ENCODE results near the gene TMEM204. TPM values are rescaled to one million over a fixed set of nuclear protein-coding genes. Genes with fewer than 3 reads are reported as not detected.
A peak's percentile ranks its signal among the peaks of the same experiment; 100 is the strongest.

The TMEM204 gene
- polyA plus RNA-seq, 3 donors: 0.09 to 1.5 (median 1.3) TPM

- H3K27ac Mint-ChIP-seq: no peak overlapping the region
Observed at GRCh38 chr16:1532771-1533170, 695 bp upstream of the TMEM204 start.

GRCh38 chr16:1534021-1535020 is 855 bp downstream of the TMEM204 start:
- Histone ChIP-seq H3K27me3 (ENCODE audit: control insufficient read depth in 2 of 2, insufficient read depth in 2 of 2, low read length in 2 of 2) (peaks cover 0 to 43% of the 10 kb centered on the region in 2 donors), H4K20me1 (ENCODE audit: insufficient read depth, low read length) (no peaks in the 10 kb centered on the region), H3K36me3 (replicated peaks in 1 of 2; ENCODE audit: control insufficient read depth in 1 of 2, insufficient read depth in 2 of 2, low read length in 2 of 2) (no peaks in the 10 kb centered on the region), H3K4me1 (ENCODE audit: control insufficient read depth in 1 of 2, insufficient read depth in 2 of 2, low read length in 2 of 2) (peaks cover 15 to 16% of the 10 kb centered on the region in 2 donors), H3K27ac (ENCODE audit: low read depth in 1 of 2, low read length in 2 of 2) (no peak overlapping the region), H3K9ac (ENCODE audit: insufficient read depth, low read length, poor library complexity, severe bottlenecking) (peak overlapping the region; percentile 27), H3K4me3 (replicated peaks in 1 of 3; ENCODE audit: low read depth in 2 of 3, low read length in 3 of 3) (peak overlapping the region in 2 of 3 experiments; percentile 39 to 46), H3K9me3 (replicated peaks in 1 of 2; ENCODE audit: control insufficient read depth in 1 of 2, insufficient read depth in 1 of 2, low read length in 2 of 2) (no peaks in the 10 kb centered on the region), H2AFZ (ENCODE audit: insufficient read depth, low read depth, low read length, poor library complexity, severe bottlenecking) (peak overlapping the region; percentile 56), H3K79me2 (ENCODE audit: insufficient read depth, low read length) (no peaks in the 10 kb centered on the region), H3K4me2 (replicated peaks; ENCODE audit: extremely low read depth, low read length, poor library complexity, severe bottlenecking) (peak overlapping the region; percentile 43)
- Mint-ChIP-seq H3K36me3 (peaks cover 7 to 18% of the 10 kb centered on the region in 2 donors), H3K27me3 (ENCODE audit: low read depth in 3 of 3) (peaks cover 37 to 52% (median 41%) of the 10 kb centered on the region in 3 donors), H3K4me1 (peaks cover 15% of the 10 kb centered on the region), H3K27ac (peak overlapping the region in 2 of 7 donors; percentile 21 to 30), H3K4me3 (peak overlapping the region; percentile 52 to 78), H3K9me3 (peaks cover 0 to 10% (median 0%) of the 10 kb centered on the region in 7 donors)
- DNase-seq: no peak
- WGBS (ENCODE audit: insufficient coverage): 7% methylated on average over 54 of the region's 57 CpGs
- intact Hi-C loops (cut with micrococcal nuclease): no loop called here
- TF ChIP-seq, protein P1, sequence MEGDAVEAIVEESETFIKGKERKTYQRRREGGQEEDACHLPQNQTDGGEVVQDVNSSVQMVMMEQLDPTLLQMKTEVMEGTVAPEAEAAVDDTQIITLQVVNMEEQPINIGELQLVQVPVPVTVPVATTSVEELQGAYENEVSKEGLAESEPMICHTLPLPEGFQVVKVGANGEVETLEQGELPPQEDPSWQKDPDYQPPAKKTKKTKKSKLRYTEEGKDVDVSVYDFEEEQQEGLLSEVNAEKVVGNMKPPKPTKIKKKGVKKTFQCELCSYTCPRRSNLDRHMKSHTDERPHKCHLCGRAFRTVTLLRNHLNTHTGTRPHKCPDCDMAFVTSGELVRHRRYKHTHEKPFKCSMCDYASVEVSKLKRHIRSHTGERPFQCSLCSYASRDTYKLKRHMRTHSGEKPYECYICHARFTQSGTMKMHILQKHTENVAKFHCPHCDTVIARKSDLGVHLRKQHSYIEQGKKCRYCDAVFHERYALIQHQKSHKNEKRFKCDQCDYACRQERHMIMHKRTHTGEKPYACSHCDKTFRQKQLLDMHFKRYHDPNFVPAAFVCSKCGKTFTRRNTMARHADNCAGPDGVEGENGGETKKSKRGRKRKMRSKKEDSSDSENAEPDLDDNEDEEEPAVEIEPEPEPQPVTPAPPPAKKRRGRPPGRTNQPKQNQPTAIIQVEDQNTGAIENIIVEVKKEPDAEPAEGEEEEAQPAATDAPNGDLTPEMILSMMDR (IDR thresholded peaks at IDR 0.05): no peak

More at GRCh38 chr16:1532771-1533170, 695 bp upstream of the TMEM204 start:
- no peak overlapping the region for H3K27ac ChIP-seq (ENCODE audit: low read depth in 1 of 2, low read length in 2 of 2)
- H3K79me2 ChIP-seq (ENCODE audit: insufficient read depth, low read length): no peaks in the 10 kb centered on the region
- no peak overlapping the region for H2AFZ ChIP-seq (ENCODE audit: insufficient read depth, low read depth, low read length, poor library complexity, severe bottlenecking)
- DNase-seq: no peak
- H3K9me3 Mint-ChIP-seq: peaks cover 0 to 10% (median 0%) of the 10 kb centered on the region in 7 donors
- H3K4me1 ChIP-seq (ENCODE audit: control insufficient read depth in 1 of 2, insufficient read depth in 2 of 2, low read length in 2 of 2): peaks cover 15 to 16% of the 10 kb centered on the region in 2 donors
- TF ChIP-seq, protein P1 (IDR thresholded peaks at IDR 0.05): no peak
- H3K36me3 Mint-ChIP-seq: peaks cover 7 to 12% of the 10 kb centered on the region in 2 donors
- H3K4me2 ChIP-seq (replicated peaks; ENCODE audit: extremely low read depth, low read length, poor library complexity, severe bottlenecking): no peak overlapping the region
- H3K9me3 ChIP-seq (replicated peaks in 1 of 2; ENCODE audit: control insufficient read depth in 1 of 2, insufficient read depth in 1 of 2, low read length in 2 of 2): no peaks in the 10 kb centered on the region
- H3K9ac ChIP-seq (ENCODE audit: insufficient read depth, low read length, poor library complexity, severe bottlenecking): peak overlapping the region; percentile 27
- intact Hi-C loops (cut with micrococcal nuclease): no loop called here
- no peaks in the 10 kb centered on the region for H3K36me3 ChIP-seq (replicated peaks in 1 of 2; ENCODE audit: control insufficient read depth in 1 of 2, insufficient read depth in 2 of 2, low read length in 2 of 2)
- H3K27me3 Mint-ChIP-seq (ENCODE audit: low read depth in 3 of 3): peaks cover 38 to 51% (median 39%) of the 10 kb centered on the region in 3 donors
- H3K4me3 Mint-ChIP-seq: peak overlapping the region in 1 of 2 donors; percentile 39
- WGBS (ENCODE audit: insufficient coverage): 95% methylated on average over 7 of the region's 10 CpGs
- H3K4me3 ChIP-seq (replicated peaks in 1 of 3; ENCODE audit: low read depth in 2 of 3, low read length in 3 of 3): no peak overlapping the region
- peaks cover 0 to 43% of the 10 kb centered on the region in 2 donors for H3K27me3 ChIP-seq (ENCODE audit: control insufficient read depth in 2 of 2, insufficient read depth in 2 of 2, low read length in 2 of 2)
- H4K20me1 ChIP-seq (ENCODE audit: insufficient read depth, low read length): no peaks in the 10 kb centered on the region
- H3K4me1 Mint-ChIP-seq: peaks cover 12% of the 10 kb centered on the region

Data from CD14-positive monocyte (primary cell).